ENCODE results near the gene PRDM12.

Gene PRDM12

GRCh38 chr9:130639124-130639765, 25.1 kb upstream of the PRDM12 start:
- no peak for DNase-seq (ENCODE audit: extremely low read depth, insufficient read length)
- Histone ChIP-seq H3K27me3 (replicated peaks; ENCODE audit: control insufficient read depth, insufficient read depth, low read length) (no peaks in the 10 kb centered on the region), H3K36me3 (ENCODE audit: control insufficient read depth, insufficient read depth, low read length) (peaks cover 8% of the 10 kb centered on the region), H3K4me3 (replicated peaks; ENCODE audit: low read depth, low read length) (no peak overlapping the region)
- TF ChIP-seq, protein P1, sequence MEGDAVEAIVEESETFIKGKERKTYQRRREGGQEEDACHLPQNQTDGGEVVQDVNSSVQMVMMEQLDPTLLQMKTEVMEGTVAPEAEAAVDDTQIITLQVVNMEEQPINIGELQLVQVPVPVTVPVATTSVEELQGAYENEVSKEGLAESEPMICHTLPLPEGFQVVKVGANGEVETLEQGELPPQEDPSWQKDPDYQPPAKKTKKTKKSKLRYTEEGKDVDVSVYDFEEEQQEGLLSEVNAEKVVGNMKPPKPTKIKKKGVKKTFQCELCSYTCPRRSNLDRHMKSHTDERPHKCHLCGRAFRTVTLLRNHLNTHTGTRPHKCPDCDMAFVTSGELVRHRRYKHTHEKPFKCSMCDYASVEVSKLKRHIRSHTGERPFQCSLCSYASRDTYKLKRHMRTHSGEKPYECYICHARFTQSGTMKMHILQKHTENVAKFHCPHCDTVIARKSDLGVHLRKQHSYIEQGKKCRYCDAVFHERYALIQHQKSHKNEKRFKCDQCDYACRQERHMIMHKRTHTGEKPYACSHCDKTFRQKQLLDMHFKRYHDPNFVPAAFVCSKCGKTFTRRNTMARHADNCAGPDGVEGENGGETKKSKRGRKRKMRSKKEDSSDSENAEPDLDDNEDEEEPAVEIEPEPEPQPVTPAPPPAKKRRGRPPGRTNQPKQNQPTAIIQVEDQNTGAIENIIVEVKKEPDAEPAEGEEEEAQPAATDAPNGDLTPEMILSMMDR (IDR thresholded peaks at IDR 0.05; ENCODE audit: insufficient read depth, low read length, poor library complexity, severe bottlenecking): no peak

DNA sequence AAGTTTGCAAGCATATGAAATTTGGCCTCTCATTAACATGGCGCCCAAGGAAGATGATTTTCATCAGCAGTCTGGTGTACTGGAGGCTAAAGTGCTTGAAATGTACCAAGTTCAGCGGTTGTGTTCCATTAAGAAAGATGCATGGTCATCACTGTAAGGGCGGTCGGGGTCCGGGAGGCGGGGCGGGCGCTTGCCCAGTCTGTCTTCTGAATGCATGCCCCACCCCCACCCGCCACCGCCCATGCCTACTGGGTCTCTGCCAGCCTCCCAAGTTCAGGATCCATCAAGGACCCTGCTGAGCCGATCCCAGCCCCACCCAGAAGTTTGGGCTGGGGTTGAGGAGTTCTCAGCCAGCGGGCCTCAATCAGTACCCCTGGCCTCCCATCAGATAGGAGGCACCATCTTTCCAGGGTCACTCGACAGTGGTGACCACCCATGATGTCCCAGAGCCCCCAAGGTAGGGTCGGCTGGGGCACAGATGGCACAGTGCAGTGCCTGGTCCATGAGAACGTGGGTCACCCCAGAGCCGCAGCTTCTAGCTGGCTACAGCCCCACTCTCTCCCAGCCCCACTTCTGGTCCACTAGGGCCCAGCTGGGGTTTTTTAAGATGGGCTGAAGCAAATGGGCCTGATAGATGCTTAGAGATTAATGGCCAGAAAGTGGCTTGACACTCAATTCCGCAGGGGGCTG, 24.4 kb upstream of the PRDM12 start:
- H3K4me3 ChIP-seq (replicated peaks; ENCODE audit: low read depth, low read length): no peak overlapping the region
- H3K27me3 ChIP-seq (replicated peaks; ENCODE audit: control insufficient read depth, insufficient read depth, low read length): no peaks in the 10 kb centered on the region
- TF ChIP-seq, protein P1 (IDR thresholded peaks at IDR 0.05; ENCODE audit: insufficient read depth, low read length, poor library complexity, severe bottlenecking): no peak
- peaks cover 8% of the 10 kb centered on the region for H3K36me3 ChIP-seq (ENCODE audit: control insufficient read depth, insufficient read depth, low read length)
- DNase-seq (ENCODE audit: extremely low read depth, insufficient read length): no peak

GRCh38 chr9:130640681-130641080, 23.7 kb upstream of the PRDM12 start:
- peaks cover 7% of the 10 kb centered on the region for H3K36me3 ChIP-seq (ENCODE audit: control insufficient read depth, insufficient read depth, low read length)
- no peak overlapping the region for H3K4me3 ChIP-seq (replicated peaks; ENCODE audit: low read depth, low read length)
- no peaks in the 10 kb centered on the region for H3K27me3 ChIP-seq (replicated peaks; ENCODE audit: control insufficient read depth, insufficient read depth, low read length)
- DNase-seq (ENCODE audit: extremely low read depth, insufficient read length): no peak
- TF ChIP-seq, protein P1 (IDR thresholded peaks at IDR 0.05; ENCODE audit: insufficient read depth, low read length, poor library complexity, severe bottlenecking): no peak

GRCh38 chr9:130642926-130643325, 21.5 kb upstream of the PRDM12 start:
- Histone ChIP-seq H3K36me3 (ENCODE audit: control insufficient read depth, insufficient read depth, low read length) (no peaks in the 10 kb centered on the region; the same call in 1 of the 2 replicates), H3K4me3 (replicated peaks; ENCODE audit: low read depth, low read length) (no peak overlapping the region), H3K27me3 (replicated peaks; ENCODE audit: control insufficient read depth, insufficient read depth, low read length) (no peaks in the 10 kb centered on the region)
- TF ChIP-seq, protein P1 (IDR thresholded peaks at IDR 0.05; ENCODE audit: insufficient read depth, low read length, poor library complexity, severe bottlenecking): no peak
- DNase-seq (ENCODE audit: extremely low read depth, insufficient read length): no peak

GRCh38 chr9:130651221-130651620, 13.2 kb upstream of the PRDM12 start:
- TF ChIP-seq, protein P1 (IDR thresholded peaks at IDR 0.05; ENCODE audit: insufficient read depth, low read length, poor library complexity, severe bottlenecking): no peak
- H3K4me3 ChIP-seq (replicated peaks; ENCODE audit: low read depth, low read length): no peak overlapping the region
- no peaks in the 10 kb centered on the region; the same call in 1 of the 2 replicates for H3K27me3 ChIP-seq (replicated peaks; ENCODE audit: control insufficient read depth, insufficient read depth, low read length)
- H3K36me3 ChIP-seq (ENCODE audit: control insufficient read depth, insufficient read depth, low read length): no peaks in the 10 kb centered on the region
- no peak for DNase-seq (ENCODE audit: extremely low read depth, insufficient read length)

All from GM06990 (cell line).